ENCODE results near the gene ERRFI1. TPM values are rescaled to one million over a fixed set of nuclear protein-coding genes. Genes with fewer than 3 reads are reported as not detected.

ERRFI1 gene
- total and polyA plus RNA-seq, 2 of the 8 experiments (the other 6 are each of a cell fraction or from before 2014, with no cell fraction given) = 23.4 to 46.1 TPM

GRCh38 chr1:8023995-8024313 is 2.2 kb downstream of the ERRFI1 start:
- Histone ChIP-seq H2BK5ac (ENCODE audit: low read depth, low read length) (no peak overlapping the region), H4K91ac (replicated peaks; ENCODE audit: insufficient read length, low read length) (no peak overlapping the region), H2BK12ac (ENCODE audit: low read depth, low read length) (no peak overlapping the region), H3K14ac (ENCODE audit: insufficient read length) (no peak overlapping the region), H3K4me1 (replicated peaks in 1 of 4; ENCODE audit: control insufficient read depth in 3 of 4, insufficient read depth in 4 of 4, low read length in 3 of 4) (peaks cover 11 to 29% (median 25%) of the 10 kb centered on the region in 4 experiments), H3K56ac (replicated peaks; ENCODE audit: insufficient read length, low read depth, low read length) (no peak overlapping the region), H3K18ac (ENCODE audit: extremely low read depth, low read length) (no peak overlapping the region), H3K4ac (replicated peaks; ENCODE audit: insufficient read length, low read depth, low read length) (no peak overlapping the region), H2BK120ac (replicated peaks; ENCODE audit: low read depth, low read length) (no peak overlapping the region), H2BK20ac (ENCODE audit: low read length) (no peak overlapping the region), H3K4me3 (ENCODE audit: extremely low read depth in 1 of 4, insufficient read depth in 2 of 4, low read depth in 3 of 4, low read length in 4 of 4) (peak overlapping the region in 1 of 4 experiments; percentile 85; a peak in 2 of 8 replicates), H4K5ac (ENCODE audit: insufficient read length, low read depth, low read length) (no peak overlapping the region), H4K20me1 (replicated peaks in 1 of 2; ENCODE audit: control insufficient read depth in 1 of 2, insufficient read depth in 2 of 2, low read length in 2 of 2) (peaks cover 10 to 12% of the 10 kb centered on the region in 2 experiments), H3K27ac (ENCODE audit: low read depth, low read length) (no peak overlapping the region), H3K23me2 (ENCODE audit: low read depth, low read length) (peaks cover 8% of the 10 kb centered on the region), H3K9ac (replicated peaks in 1 of 4; ENCODE audit: extremely low read depth in 1 of 4, low read depth in 3 of 4, low read length in 3 of 4) (no peak overlapping the region), H2AK5ac (ENCODE audit: low read depth, low read length) (no peak overlapping the region), H3K27me3 (replicated peaks in 1 of 4; ENCODE audit: control insufficient read depth in 3 of 4, extremely low read depth in 1 of 4, insufficient read depth in 3 of 4, low read length in 3 of 4) (peaks cover 0 to 8% (median 6%) of the 10 kb centered on the region in 4 experiments; a peak in 5 of 7 replicates), H2AFZ (ENCODE audit: low read length) (no peak overlapping the region), H3K23ac (ENCODE audit: insufficient read length) (no peak overlapping the region), H2BK15ac (ENCODE audit: low read length) (no peak overlapping the region), H3K9me3 (ENCODE audit: insufficient read depth in 2 of 2, low read depth in 1 of 2, low read length in 1 of 2) (no peaks in the 10 kb centered on the region), H3K4me2 (ENCODE audit: insufficient read depth in 1 of 2, low read depth in 2 of 2, low read length in 2 of 2) (peak overlapping the region; percentile 97 to 100), H3K79me2 (ENCODE audit: control insufficient read depth in 1 of 2, insufficient read depth in 2 of 2, low read length in 2 of 2) (peaks cover 16 to 69% of the 10 kb centered on the region in 2 experiments), H3K36me3 (ENCODE audit: control insufficient read depth in 2 of 4, insufficient read depth in 4 of 4, low read length in 3 of 4) (no peaks in the 10 kb centered on the region), H4K8ac (ENCODE audit: extremely low read depth, insufficient read depth, low read length) (no peak overlapping the region), H3K79me1 (ENCODE audit: low read depth, low read length) (no peaks in the 10 kb centered on the region)
- DNase-seq (ENCODE audit: low read depth in 1 of 2, low spot score in 2 of 2) = no peak
- FAIRE-seq = no peak
- WGBS, 2 experiments (ENCODE audit: extremely low coverage in 1 of 2, insufficient coverage in 1 of 2, insufficient read length in 1 of 2, insufficient replicate concordance in 2 of 2, low coverage in 1 of 2, low lambda C conversion rate in 2 of 2, missing lambda C conversion rate in 1 of 2) = 57% methylated on average over 1 of the region's 1 CpG; no CpG with 5 or more reads in 1 of the 2 experiments
- POLR2A ChIA-PET (ENCODE audit: partially characterized antibody) = interaction anchor here (1.8 kb wide), 1 partner anchor 8 kb away, joined by 12 read pairs; no protein-coding TSS in a partner anchor
- CTCF ChIA-PET (ENCODE audit: partially characterized antibody) = interaction anchor here (1.2 to 2.7 kb wide), 4 partner anchors 9 to 293 kb away, joined by 3 to 18 read pairs (median 8); no protein-coding TSS in a partner anchor
- no peak for TF ChIP-seq USF2 (IDR thresholded peaks at IDR 0.05; ENCODE audit: low read length)

Data from H1 (cell line).